SK-N-SH (cell line): Measurements from ENCODE around the gene ATP6V0C. TPM values are rescaled to one million over a fixed set of nuclear protein-coding genes. Genes with fewer than 3 reads are reported as not detected.

Experiments used
- CTCF ChIA-PET: fragments of 300-600, 350-600 bp; formaldehyde crosslinking; extraction: SDS; loops from one replicate; lab custom pipeline; 2021; lab: Yijun Ruan, JAX
- POLR2A ChIA-PET: fragments of 350-600 bp; sonication (Branson Sonifier 250); formaldehyde crosslinking; extraction: SDS; loops from one replicate; lab custom pipeline; 2020; ENCODE audit warnings: antibody characterized with exemption, inconsistent platforms; lab: Yijun Ruan, JAX
- DNase-seq: peaks from one replicate; pipeline ENCODE4 v3.0.0; 2012
- H2AFZ ChIP-seq: fragments of 200-600 bp; sonication (generic); 2 replicates; pipeline ENCODE4 v1.8.1; 2016; ENCODE audit warnings: antibody characterized with exemption, mild to moderate bottlenecking, low read depth
- H3F3A ChIP-seq: fragments of 200-600 bp; sonication (generic); replicated peaks from 2 replicates; pipeline ENCODE3; 2016; ENCODE audit warnings: antibody characterized with exemption, mild to moderate bottlenecking; ENCODE audit not compliant: insufficient read depth
- H3K27ac ChIP-seq, 2 experiments: fragments of 200-500 bp in 1 of 2; fragments of 200-600 bp in 1 of 2; sonication (Bioruptor generic) in 1 of 2; sonication (generic), shearing (Covaris generic) in 1 of 2; 2 replicates each; pipeline versions ENCODE4 v1.5.1 to v1.6.1; 2014 to 2016; ENCODE audit warnings: low read depth in 2 of 2, inconsistent platforms in 1 of 2, low read length in 1 of 2, mild to moderate bottlenecking in 1 of 2, mixed read lengths in 1 of 2
- H3K27me3 ChIP-seq: fragments of 200-600 bp; sonication (generic), shearing (Covaris generic); 2 replicates; pipeline ENCODE4 v1.6.1; 2016; ENCODE audit warnings: mixed run types; ENCODE audit not compliant: insufficient read depth
- H3K36me3 ChIP-seq, 2 experiments: fragments of 200-500 bp in 1 of 2; fragments of 200-600 bp in 1 of 2; sonication (Bioruptor generic) in 1 of 2; sonication (generic) in 1 of 2; replicated peaks in 1 of 2; 2 replicates each; pipeline versions ENCODE3 to v1.5.1; 2014 to 2016; ENCODE audit warnings: low read length in 1 of 2, mild to moderate bottlenecking in 1 of 2; ENCODE audit not compliant: insufficient read depth in 2 of 2, control insufficient read depth in 1 of 2
- H3K4me1 ChIP-seq, 2 experiments: fragments of 200-500 bp in 1 of 2; fragments of 200-600 bp in 1 of 2; sonication (Bioruptor generic) in 1 of 2; sonication (generic), shearing (Covaris generic) in 1 of 2; 2 replicates each; pipeline versions ENCODE4 v1.5.1 to v1.6.1; 2014 to 2016; ENCODE audit warnings: low read depth in 1 of 2, low read length in 1 of 2, mixed run types in 1 of 2; ENCODE audit not compliant: insufficient read depth in 2 of 2, control insufficient read depth in 1 of 2
- H3K4me2 ChIP-seq: fragments of 200-600 bp; sonication (generic), shearing (Covaris generic); 2 replicates; pipeline ENCODE4 v1.6.1; 2017; ENCODE audit warnings: mixed run types
- H3K4me3 ChIP-seq, 2 experiments: fragments of 200-500 bp in 1 of 2; fragments of 200-600 bp in 1 of 2; sonication (Bioruptor generic) in 1 of 2; sonication (generic), shearing (Covaris generic) in 1 of 2; 2 replicates each; pipeline versions ENCODE4 v1.5.1 to v1.8.1; 2014 to 2016; ENCODE audit warnings: low read depth in 2 of 2, inconsistent platforms in 1 of 2, low read length in 1 of 2, mild to moderate bottlenecking in 1 of 2, mixed read lengths in 1 of 2, moderate library complexity in 1 of 2
- H3K79me2 ChIP-seq: fragments of 200-600 bp; sonication (generic); 2 replicates; pipeline ENCODE4 v1.8.1; 2017; ENCODE audit warnings: mild to moderate bottlenecking; ENCODE audit not compliant: insufficient read depth
- H3K9ac ChIP-seq: fragments of 200-600 bp; sonication (generic); 2 replicates; pipeline ENCODE4 v1.6.1; 2017; ENCODE audit warnings: mixed run types
- H3K9me2 ChIP-seq: fragments of 200-600 bp; sonication (generic); 2 replicates; pipeline ENCODE4 v1.6.1; 2017; ENCODE audit warnings: mixed run types
- H3K9me3 ChIP-seq: fragments of 200-600 bp; sonication (generic); 2 replicates; pipeline ENCODE4 v1.6.1; 2017; ENCODE audit warnings: mixed run types, mild to moderate bottlenecking, moderate library complexity
- H4K20me1 ChIP-seq: fragments of 200-600 bp; sonication (generic); 2 replicates; pipeline ENCODE4 v1.6.1; 2017; ENCODE audit warnings: mild to moderate bottlenecking, mixed run types; ENCODE audit not compliant: insufficient read depth
- CHD2 ChIP-seq: fragments of 150-350 bp; IDR thresholded peaks from 2 replicates; pipeline ENCODE4 v1.6.1; 2018; ENCODE audit warnings: low read length; ENCODE audit not compliant: partially characterized antibody
- CTCF ChIP-seq: fragments of 200-600 bp; sonication (generic); IDR thresholded peaks from 2 replicates; pipeline ENCODE4 v1.6.1; 2017; ENCODE audit warnings: antibody characterized with exemption, mild to moderate bottlenecking, moderate library complexity
- ELF1 ChIP-seq: IDR thresholded peaks from 2 replicates; pipeline ENCODE4 v1.4.0; 2012
- EP300 ChIP-seq, 2 experiments: IDR thresholded peaks; 2 replicates each; pipeline versions ENCODE4 v1.4.0 to v1.6.1; 2012; ENCODE audit warnings: borderline replicate concordance in 1 of 2, low read depth in 1 of 2, low read length in 1 of 2
- FOXJ3 ChIP-seq: sonication (generic); formaldehyde crosslinking; IDR thresholded peaks from 2 replicates; pipeline ENCODE4 v1.5.1; 2020; ENCODE audit warnings: mild to moderate bottlenecking, missing genetic modification reagents
- GATA2 ChIP-seq: sonication (generic); formaldehyde crosslinking; IDR thresholded peaks from 2 replicates; pipeline ENCODE4 v1.5.0; 2020; ENCODE audit warnings: mild to moderate bottlenecking, missing genetic modification reagents
- MEF2A ChIP-seq: IDR thresholded peaks from 2 replicates; pipeline ENCODE4 v1.4.0; 2012; ENCODE audit warnings: low read depth, borderline replicate concordance
- MXI1 ChIP-seq: IDR thresholded peaks from 2 replicates; pipeline ENCODE4 v1.6.1; 2012; ENCODE audit warnings: mild to moderate bottlenecking, low read depth, low read length, improper control_type of control experiment
- NFIC ChIP-seq: IDR thresholded peaks from 2 replicates; pipeline ENCODE4 v1.4.0; 2012; ENCODE audit warnings: borderline replicate concordance
- SMC3 ChIP-seq: IDR thresholded peaks from 2 replicates; pipeline ENCODE4 v1.6.1; 2012; ENCODE audit warnings: low read depth, low read length, improper control_type of control experiment
- TCF12 ChIP-seq: IDR thresholded peaks from 2 replicates; pipeline ENCODE4 v1.4.0; 2012
- YY1 ChIP-seq: IDR thresholded peaks from 2 replicates; pipeline ENCODE4 v1.4.0; 2012; ENCODE audit warnings: low read depth, mild to moderate bottlenecking
- WGBS: methylation state at CpG from one replicate; pipeline ENCODE4 v1.1.6; 2017; ENCODE audit warnings: low lambda C conversion rate; 5-methylcytosine and 5-hydroxymethylcytosine counted together
- polyA plus RNA-seq, 3 experiments: library from polyadenylated mRNA; depleted of rRNA; stranded (reverse); fragments of >200 nt; gene quantifications; 2 replicates each; pipeline ENCODE4 v1.2.3, GENCODE V29; 2012
- TF ChIP-seq, protein P1 (sequence below): IDR thresholded peaks from 2 replicates; pipeline ENCODE4; 2012
- TF ChIP-seq, protein P2 (sequence below): IDR thresholded peaks from 2 replicates; pipeline ENCODE4 v1.4.0; 2012; ENCODE audit warnings: low read depth, borderline replicate concordance
- TF ChIP-seq, protein P3 (sequence below): fragments of 150-350 bp; IDR thresholded peaks from 2 replicates; pipeline ENCODE4 v1.6.1; 2016; ENCODE audit warnings: mild to moderate bottlenecking, low read depth, low read length
- TF ChIP-seq, protein P4 (sequence below): fragments of 150-350 bp; IDR thresholded peaks from 2 replicates; pipeline ENCODE4 v1.6.1; 2017; ENCODE audit warnings: antibody characterized with exemption, low read length, low read depth, borderline replicate concordance

Gene ATP6V0C
- polyA plus RNA-seq, 1 of the 3 experiments (the other 2 are of a cell fraction) = 80.1 TPM

GRCh38 chr16:2499890-2500429, 13.8 kb upstream of the ATP6V0C start:
- Histone ChIP-seq H3K36me3 (peaks cover 0 to 16% of the 10 kb centered on the region in 2 experiments), H3K27me3 (no peaks in the 10 kb centered on the region), H3K9me3 (no peaks in the 10 kb centered on the region), H3K79me2 (no peaks in the 10 kb centered on the region), H2AFZ (no peak overlapping the region), H3F3A (peaks cover 4% of the 10 kb centered on the region), H3K9me2 (no peaks in the 10 kb centered on the region), H3K4me1 (peaks cover 0 to 27% of the 10 kb centered on the region in 2 experiments; a peak in 1 of 4 replicates), H3K4me2 (no peak overlapping the region), H3K4me3 (no peak overlapping the region), H3K9ac (no peak overlapping the region), H3K27ac (no peak overlapping the region; a peak in 1 of 4 replicates), H4K20me1 (0 out of 2 replicates have a peak, but pooled peaks cover 4% of the 10 kb centered on the region)
- no peak for TF ChIP-seq FOXJ3 (CRISPR knock-in tag)
- TF ChIP-seq, protein P1, sequence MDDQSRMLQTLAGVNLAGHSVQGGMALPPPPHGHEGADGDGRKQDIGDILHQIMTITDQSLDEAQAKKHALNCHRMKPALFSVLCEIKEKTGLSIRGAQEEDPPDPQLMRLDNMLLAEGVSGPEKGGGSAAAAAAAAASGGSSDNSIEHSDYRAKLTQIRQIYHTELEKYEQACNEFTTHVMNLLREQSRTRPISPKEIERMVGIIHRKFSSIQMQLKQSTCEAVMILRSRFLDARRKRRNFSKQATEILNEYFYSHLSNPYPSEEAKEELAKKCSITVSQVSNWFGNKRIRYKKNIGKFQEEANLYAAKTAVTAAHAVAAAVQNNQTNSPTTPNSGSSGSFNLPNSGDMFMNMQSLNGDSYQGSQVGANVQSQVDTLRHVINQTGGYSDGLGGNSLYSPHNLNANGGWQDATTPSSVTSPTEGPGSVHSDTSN = no peak
- TF ChIP-seq GATA2 (CRISPR knock-in tag) = no peak
- TF ChIP-seq, protein P2, sequence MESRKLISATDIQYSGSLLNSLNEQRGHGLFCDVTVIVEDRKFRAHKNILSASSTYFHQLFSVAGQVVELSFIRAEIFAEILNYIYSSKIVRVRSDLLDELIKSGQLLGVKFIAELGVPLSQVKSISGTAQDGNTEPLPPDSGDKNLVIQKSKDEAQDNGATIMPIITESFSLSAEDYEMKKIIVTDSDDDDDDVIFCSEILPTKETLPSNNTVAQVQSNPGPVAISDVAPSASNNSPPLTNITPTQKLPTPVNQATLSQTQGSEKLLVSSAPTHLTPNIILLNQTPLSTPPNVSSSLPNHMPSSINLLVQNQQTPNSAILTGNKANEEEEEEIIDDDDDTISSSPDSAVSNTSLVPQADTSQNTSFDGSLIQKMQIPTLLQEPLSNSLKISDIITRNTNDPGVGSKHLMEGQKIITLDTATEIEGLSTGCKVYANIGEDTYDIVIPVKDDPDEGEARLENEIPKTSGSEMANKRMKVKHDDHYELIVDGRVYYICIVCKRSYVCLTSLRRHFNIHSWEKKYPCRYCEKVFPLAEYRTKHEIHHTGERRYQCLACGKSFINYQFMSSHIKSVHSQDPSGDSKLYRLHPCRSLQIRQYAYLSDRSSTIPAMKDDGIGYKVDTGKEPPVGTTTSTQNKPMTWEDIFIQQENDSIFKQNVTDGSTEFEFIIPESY = no peak
- TF ChIP-seq NFIC = no peak
- TF ChIP-seq SMC3 = no peak
- no peak for TF ChIP-seq MEF2A
- TF ChIP-seq, protein P3, sequence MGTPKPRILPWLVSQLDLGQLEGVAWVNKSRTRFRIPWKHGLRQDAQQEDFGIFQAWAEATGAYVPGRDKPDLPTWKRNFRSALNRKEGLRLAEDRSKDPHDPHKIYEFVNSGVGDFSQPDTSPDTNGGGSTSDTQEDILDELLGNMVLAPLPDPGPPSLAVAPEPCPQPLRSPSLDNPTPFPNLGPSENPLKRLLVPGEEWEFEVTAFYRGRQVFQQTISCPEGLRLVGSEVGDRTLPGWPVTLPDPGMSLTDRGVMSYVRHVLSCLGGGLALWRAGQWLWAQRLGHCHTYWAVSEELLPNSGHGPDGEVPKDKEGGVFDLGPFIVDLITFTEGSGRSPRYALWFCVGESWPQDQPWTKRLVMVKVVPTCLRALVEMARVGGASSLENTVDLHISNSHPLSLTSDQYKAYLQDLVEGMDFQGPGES = no peak
- no peak for TF ChIP-seq CTCF
- no peak for TF ChIP-seq EP300 (IDR thresholded peaks at IDR 0.05; ENCODE audit: borderline replicate concordance in 1 of 2, low read depth in 1 of 2, low read length in 1 of 2)
- TF ChIP-seq CHD2 = no peak
- no peak for TF ChIP-seq ELF1
- no peak for TF ChIP-seq TCF12
- TF ChIP-seq YY1 = no peak
- TF ChIP-seq, protein P4, sequence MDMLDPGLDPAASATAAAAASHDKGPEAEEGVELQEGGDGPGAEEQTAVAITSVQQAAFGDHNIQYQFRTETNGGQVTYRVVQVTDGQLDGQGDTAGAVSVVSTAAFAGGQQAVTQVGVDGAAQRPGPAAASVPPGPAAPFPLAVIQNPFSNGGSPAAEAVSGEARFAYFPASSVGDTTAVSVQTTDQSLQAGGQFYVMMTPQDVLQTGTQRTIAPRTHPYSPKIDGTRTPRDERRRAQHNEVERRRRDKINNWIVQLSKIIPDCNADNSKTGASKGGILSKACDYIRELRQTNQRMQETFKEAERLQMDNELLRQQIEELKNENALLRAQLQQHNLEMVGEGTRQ = no peak
- TF ChIP-seq MXI1 = no peak
- POLR2A ChIA-PET = interaction anchor here (2.6 kb wide), 1 partner anchor 31 kb away, joined by 19 read pairs; the partner anchor contains the start of gene NTN3
- DNase-seq = no peak
- WGBS = 88% methylated on average over 21 of the region's 29 CpGs
- CTCF ChIA-PET = interaction anchor here (1.1 to 4.3 kb wide), 10 partner anchors 13 to 305 kb away, joined by 3 to 95 read pairs (median 15); partner anchors contain the start of genes ABCA3, ATP6V0C, CCNF and NTN3
